ENCODE data around the gene CACNA1G.

CACNA1G gene

DNA sequence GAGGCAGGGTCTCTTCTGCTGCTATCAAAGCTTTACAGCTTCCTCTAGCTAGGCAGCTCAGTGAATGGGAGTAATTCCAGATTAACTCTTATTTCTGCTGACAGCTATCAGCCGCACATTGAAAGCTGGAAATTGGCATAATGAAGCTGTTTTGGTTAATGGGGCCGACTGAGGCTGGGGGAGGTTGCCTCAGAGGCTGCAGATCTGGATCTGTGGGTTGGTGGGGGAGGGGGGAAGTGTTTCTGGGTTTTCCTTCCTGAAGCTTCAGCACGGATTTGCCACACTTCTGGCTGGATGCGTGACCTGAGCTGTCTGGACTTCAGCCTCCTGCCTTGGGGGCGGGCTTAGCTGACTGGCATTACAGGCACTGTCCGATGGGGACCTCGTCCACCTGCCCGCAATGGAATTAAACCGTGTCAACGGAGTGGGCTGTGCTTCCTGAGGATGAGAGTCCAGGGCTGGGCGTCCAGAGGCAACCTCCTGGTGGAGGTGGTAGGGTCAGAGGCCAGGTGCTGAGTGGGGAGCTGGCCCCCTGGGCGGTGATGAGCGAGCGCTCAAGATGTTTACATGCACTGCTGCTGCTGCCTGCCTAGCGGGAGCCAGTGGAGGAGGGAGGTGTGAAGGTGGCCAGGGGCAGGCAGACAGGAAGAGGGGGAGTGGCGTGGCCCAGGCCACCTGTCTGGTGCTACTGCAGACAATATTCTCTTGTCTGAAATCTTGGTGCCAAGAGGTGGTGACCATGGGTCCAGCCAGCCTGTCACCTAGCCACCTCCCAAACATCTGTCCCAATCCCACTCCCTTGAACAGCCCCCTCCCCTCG, 67.5 kb downstream of the CACNA1G start:
- Histone ChIP-seq H3K9ac (ENCODE audit: low read depth, low read length) (no peak overlapping the region), H3K27me3 (ENCODE audit: control insufficient read depth, insufficient read depth, low read length) (peaks cover 11% of the 10 kb centered on the region), H3K27ac (ENCODE audit: low read depth, low read length) (no peak overlapping the region), H3K36me3 (ENCODE audit: control insufficient read depth, insufficient read depth, low read length) (no peaks in the 10 kb centered on the region), H3K4me3 (ENCODE audit: low read depth, low read length) (peak overlapping the region; percentile 43; the same call in 1 of the 2 replicates), H3K9me3 (ENCODE audit: control insufficient read depth, insufficient read depth, low read length) (no peaks in the 10 kb centered on the region), H3K4me1 (ENCODE audit: control insufficient read depth, insufficient read depth, low read length) (peaks cover 15% of the 10 kb centered on the region)

DNA sequence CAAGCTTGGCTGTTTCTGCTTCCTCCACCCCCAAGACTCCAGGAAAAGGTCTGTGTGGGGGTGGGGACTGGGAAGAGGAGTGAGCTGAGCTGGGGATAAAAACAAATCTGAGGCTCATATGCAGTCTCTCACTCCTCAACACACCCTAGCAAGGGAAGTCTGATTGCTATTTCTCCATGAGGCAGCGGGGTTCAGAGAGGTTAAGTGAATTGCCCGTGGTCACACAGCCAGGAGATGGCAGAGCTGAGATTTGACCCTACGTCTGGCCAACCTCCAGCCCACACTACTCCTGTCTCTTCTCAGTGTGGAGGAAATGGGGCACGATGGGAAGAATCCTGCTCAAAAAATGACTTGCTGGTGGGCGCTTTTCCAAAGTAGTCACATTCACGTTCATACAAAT, 69.4 kb downstream of the CACNA1G start:
- no peak overlapping the region for H3K9ac ChIP-seq (ENCODE audit: low read depth, low read length)
- H3K27ac ChIP-seq (ENCODE audit: low read depth, low read length) = no peak overlapping the region
- no peaks in the 10 kb centered on the region for H3K9me3 ChIP-seq (ENCODE audit: control insufficient read depth, insufficient read depth, low read length)
- no peak overlapping the region for H3K4me3 ChIP-seq (ENCODE audit: low read depth, low read length)
- peaks cover 30% of the 10 kb centered on the region for H3K27me3 ChIP-seq (ENCODE audit: control insufficient read depth, insufficient read depth, low read length)
- peaks cover 13% of the 10 kb centered on the region for H3K4me1 ChIP-seq (ENCODE audit: control insufficient read depth, insufficient read depth, low read length)
- no peaks in the 10 kb centered on the region for H3K36me3 ChIP-seq (ENCODE audit: control insufficient read depth, insufficient read depth, low read length)

DNA sequence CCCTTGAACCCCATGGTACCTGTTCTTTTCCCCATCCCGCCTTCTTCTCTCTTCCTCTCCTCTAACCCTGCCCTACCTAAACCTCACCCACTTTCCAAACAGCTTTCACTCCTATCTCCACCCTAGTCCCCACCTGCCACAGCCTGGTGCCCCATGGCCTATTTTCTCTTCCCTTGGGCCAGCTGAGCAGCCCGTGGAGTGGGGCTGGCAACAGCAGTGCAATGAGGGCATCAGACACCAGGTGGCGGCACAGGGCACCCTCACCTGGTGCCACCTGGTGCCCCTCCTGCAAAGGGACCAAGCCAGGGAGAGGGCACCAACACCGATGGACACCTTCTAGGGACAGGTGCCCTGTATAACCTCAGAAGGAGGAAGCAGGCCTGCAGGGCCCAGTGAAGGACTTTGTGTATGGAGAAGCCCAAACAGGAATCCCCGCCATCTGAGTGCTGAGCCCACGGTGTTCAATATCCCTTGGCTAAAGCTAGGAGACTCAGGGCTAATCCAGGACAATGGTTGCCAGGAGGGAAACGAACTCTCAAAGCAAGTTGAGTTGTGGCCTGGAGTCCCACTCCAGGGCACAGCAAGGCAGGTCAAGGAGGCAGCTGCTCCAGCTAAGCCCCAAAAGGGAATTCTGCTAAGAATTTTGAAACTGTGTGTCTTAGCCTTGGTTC, 70.1 kb downstream of the CACNA1G start:
- peaks cover 13% of the 10 kb centered on the region for H3K4me1 ChIP-seq (ENCODE audit: control insufficient read depth, insufficient read depth, low read length)
- H3K4me3 ChIP-seq (ENCODE audit: low read depth, low read length) = no peak overlapping the region
- no peaks in the 10 kb centered on the region for H3K36me3 ChIP-seq (ENCODE audit: control insufficient read depth, insufficient read depth, low read length)
- no peak overlapping the region for H3K9ac ChIP-seq (ENCODE audit: low read depth, low read length)
- no peak overlapping the region for H3K27ac ChIP-seq (ENCODE audit: low read depth, low read length)
- H3K27me3 ChIP-seq (ENCODE audit: control insufficient read depth, insufficient read depth, low read length) = peaks cover 38% of the 10 kb centered on the region
- H3K9me3 ChIP-seq (ENCODE audit: control insufficient read depth, insufficient read depth, low read length) = no peaks in the 10 kb centered on the region

DNA sequence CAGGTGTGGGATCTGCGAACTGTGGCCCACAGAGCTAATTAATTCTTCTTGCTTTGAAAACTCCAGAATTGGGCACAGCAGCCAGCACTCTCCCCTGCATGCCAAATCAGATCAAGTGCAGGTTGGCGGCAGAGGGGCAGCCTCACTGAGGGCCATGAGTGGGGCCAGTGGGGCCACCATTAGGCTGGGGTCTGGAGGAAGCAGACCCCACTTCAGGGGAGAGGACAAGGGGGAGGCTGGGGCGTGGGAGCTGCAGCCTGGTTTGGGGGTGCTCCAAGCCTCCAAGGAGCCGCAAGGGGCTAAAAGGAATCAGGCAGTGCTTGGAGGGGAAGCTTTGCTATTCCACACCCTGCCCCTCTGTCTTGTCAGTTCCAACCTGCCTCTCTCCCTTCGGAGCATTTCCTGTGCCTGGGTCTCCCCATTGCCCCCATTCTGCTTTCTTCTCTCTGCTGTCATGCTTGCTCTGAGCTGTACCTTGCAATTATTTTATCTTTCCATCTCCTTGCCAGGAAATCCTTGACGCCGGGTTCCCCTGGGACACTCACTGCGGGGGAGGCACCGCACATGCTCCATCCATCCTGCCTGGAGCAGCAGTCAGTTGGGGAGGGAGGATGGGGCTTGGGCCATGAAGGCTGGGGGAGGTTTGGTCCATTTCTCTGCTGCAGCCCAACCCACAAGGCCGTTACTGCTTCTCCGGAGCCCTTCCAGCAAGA, 70.8 kb downstream of the CACNA1G start:
- no peak overlapping the region for H3K4me3 ChIP-seq (ENCODE audit: low read depth, low read length)
- no peak overlapping the region for H3K9ac ChIP-seq (ENCODE audit: low read depth, low read length)
- H3K36me3 ChIP-seq (ENCODE audit: control insufficient read depth, insufficient read depth, low read length) = no peaks in the 10 kb centered on the region
- H3K27ac ChIP-seq (ENCODE audit: low read depth, low read length) = no peak overlapping the region
- H3K9me3 ChIP-seq (ENCODE audit: control insufficient read depth, insufficient read depth, low read length) = no peaks in the 10 kb centered on the region
- peaks cover 45% of the 10 kb centered on the region for H3K27me3 ChIP-seq (ENCODE audit: control insufficient read depth, insufficient read depth, low read length)
- peaks cover 13% of the 10 kb centered on the region for H3K4me1 ChIP-seq (ENCODE audit: control insufficient read depth, insufficient read depth, low read length)

DNA sequence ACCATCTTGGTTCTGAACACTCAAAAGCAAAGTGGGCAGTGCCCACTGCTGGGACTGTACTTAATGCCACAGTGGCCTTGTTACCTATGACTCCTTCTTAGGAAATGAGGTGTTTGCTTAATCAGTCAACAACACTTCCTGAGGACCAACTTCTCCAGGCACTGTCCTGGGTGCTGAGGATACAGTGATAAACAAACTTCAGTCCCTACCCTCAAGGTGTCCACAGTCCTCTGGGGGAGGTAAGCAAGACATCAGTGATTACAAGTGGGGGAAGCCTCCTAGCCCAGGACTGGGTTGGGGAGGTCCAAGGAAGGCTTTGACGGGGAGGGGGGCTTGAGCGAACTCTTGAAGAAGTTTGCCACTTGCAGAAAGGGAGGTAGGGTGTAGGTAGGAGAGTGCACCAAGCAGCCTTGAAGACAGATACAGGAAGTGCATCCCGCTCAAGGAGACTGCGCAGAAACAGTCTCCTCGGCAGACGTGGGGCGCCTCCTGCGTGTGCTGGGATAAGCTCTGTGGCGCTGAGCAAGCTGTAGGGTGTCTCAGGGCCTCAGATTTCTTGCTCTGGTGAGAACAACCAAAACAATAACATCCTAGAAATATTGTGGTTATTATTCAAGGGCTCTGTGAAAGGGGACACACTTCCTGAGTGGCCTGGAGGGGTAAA, 71.5 kb downstream of the CACNA1G start:
- H3K27ac ChIP-seq (ENCODE audit: low read depth, low read length) = no peak overlapping the region
- H3K4me1 ChIP-seq (ENCODE audit: control insufficient read depth, insufficient read depth, low read length) = peaks cover 13% of the 10 kb centered on the region
- no peaks in the 10 kb centered on the region for H3K9me3 ChIP-seq (ENCODE audit: control insufficient read depth, insufficient read depth, low read length)
- H3K4me3 ChIP-seq (ENCODE audit: low read depth, low read length) = no peak overlapping the region
- peaks cover 51% of the 10 kb centered on the region for H3K27me3 ChIP-seq (ENCODE audit: control insufficient read depth, insufficient read depth, low read length)
- no peaks in the 10 kb centered on the region for H3K36me3 ChIP-seq (ENCODE audit: control insufficient read depth, insufficient read depth, low read length)
- H3K9ac ChIP-seq (ENCODE audit: low read depth, low read length) = no peak overlapping the region

DNA sequence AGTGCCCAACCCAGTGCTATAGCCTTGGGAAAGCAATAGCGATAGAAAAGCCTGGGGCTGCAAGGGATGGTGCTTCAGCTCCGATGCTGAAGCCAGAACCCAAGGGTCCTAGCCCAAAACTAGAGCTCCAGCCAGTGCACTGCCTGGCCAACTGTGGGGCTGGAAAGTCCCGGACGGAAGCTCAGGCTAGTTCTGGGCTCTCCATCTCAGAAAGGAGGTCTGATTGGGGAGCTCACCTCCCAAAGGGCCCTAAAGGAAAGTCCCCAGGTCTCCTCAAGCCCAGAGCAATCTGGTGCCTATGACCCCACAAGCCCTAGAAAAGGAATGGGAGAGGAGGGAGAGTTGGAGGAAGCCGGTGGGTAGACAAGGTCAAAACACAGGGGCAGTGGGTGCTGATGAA, 72.1 kb downstream of the CACNA1G start:
- H3K9ac ChIP-seq (ENCODE audit: low read depth, low read length) = no peak overlapping the region
- peaks cover 51% of the 10 kb centered on the region for H3K27me3 ChIP-seq (ENCODE audit: control insufficient read depth, insufficient read depth, low read length)
- H3K9me3 ChIP-seq (ENCODE audit: control insufficient read depth, insufficient read depth, low read length) = no peaks in the 10 kb centered on the region
- peaks cover 10% of the 10 kb centered on the region for H3K4me1 ChIP-seq (ENCODE audit: control insufficient read depth, insufficient read depth, low read length)
- no peaks in the 10 kb centered on the region for H3K36me3 ChIP-seq (ENCODE audit: control insufficient read depth, insufficient read depth, low read length)
- no peak overlapping the region for H3K27ac ChIP-seq (ENCODE audit: low read depth, low read length)
- H3K4me3 ChIP-seq (ENCODE audit: low read depth, low read length) = no peak overlapping the region

DNA sequence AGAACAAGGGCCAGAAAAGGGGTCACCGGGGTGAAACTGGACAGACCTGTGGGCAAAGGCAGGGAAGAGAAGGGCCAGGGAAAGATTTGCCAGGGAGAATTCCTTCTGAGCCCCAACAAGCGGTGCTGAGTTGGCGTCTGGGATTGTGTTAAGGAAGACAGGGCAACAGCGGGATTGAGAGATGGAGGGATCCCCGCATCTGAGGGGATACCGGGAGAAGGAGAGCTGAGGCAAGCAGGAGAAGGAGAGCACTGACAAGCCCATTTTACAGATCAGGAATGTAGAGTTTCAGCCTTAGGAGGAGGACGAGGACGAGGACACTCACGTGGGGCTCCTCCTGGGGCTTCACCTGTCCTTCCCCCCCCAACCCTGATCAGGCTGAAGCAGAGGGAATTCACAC, 73.2 kb downstream of the CACNA1G start:
- no peaks in the 10 kb centered on the region for H3K36me3 ChIP-seq (ENCODE audit: control insufficient read depth, insufficient read depth, low read length)
- no peak overlapping the region for H3K9ac ChIP-seq (ENCODE audit: low read depth, low read length)
- H3K4me3 ChIP-seq (ENCODE audit: low read depth, low read length) = no peak overlapping the region
- no peak overlapping the region for H3K27ac ChIP-seq (ENCODE audit: low read depth, low read length)
- H3K27me3 ChIP-seq (ENCODE audit: control insufficient read depth, insufficient read depth, low read length) = peaks cover 51% of the 10 kb centered on the region
- H3K4me1 ChIP-seq (ENCODE audit: control insufficient read depth, insufficient read depth, low read length) = 0 out of 2 replicates have a peak, but pooled peaks cover under 1% of the 10 kb centered on the region
- no peaks in the 10 kb centered on the region for H3K9me3 ChIP-seq (ENCODE audit: control insufficient read depth, insufficient read depth, low read length)

DNA sequence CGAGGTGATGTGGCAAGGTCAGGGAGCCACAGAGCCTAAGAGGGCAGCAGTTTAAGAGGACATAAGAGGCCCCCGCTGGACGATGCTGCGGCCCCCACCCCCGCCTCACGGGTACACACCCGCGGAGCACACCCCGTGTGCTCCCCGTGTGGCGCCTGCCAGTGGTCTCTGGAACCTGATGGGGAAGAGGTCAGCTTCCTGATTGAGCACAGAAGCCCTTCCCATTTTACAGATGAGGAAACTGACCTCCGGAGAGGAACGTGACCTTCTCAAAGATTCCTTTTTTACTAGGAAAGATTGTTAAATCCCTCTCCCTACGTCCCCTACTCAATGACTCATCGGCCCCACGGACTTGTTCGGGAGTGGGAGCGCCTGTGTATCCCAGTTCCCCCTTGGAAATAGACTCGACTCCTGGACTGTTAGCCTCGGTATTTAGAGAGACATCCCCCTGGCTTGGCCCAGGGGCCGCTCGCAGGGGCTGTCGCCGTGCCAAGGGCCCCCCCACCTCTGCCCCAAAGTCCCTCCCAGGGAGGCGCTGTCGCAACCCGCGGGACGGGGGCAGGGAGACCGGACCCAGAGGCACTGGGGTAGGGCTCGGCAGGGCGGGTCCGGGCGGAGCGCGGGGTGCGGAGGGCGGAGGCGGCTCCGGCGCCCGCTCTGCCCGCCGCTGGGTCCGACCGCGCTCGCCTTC, 73.9 kb downstream of the CACNA1G start, which contains the start of gene ABCC3:
ABCC3 (plus strand) TSS at position 658 of the 691 bp plus-strand sequence. CDS start 56 bp downstream, outside the sequence.
- no peaks in the 10 kb centered on the region for H3K4me1 ChIP-seq (ENCODE audit: control insufficient read depth, insufficient read depth, low read length)
- no peak within 1 kb of the TSS for H3K9ac ChIP-seq (ENCODE audit: low read depth, low read length)
- no peaks in the 10 kb centered on the region for H3K36me3 ChIP-seq (ENCODE audit: control insufficient read depth, insufficient read depth, low read length)
- peak within 1 kb of the TSS; percentile 62 for H3K4me3 ChIP-seq (ENCODE audit: low read depth, low read length)
- peaks cover 51% of the 10 kb centered on the region for H3K27me3 ChIP-seq (ENCODE audit: control insufficient read depth, insufficient read depth, low read length)
- no peak within 1 kb of the TSS for H3K27ac ChIP-seq (ENCODE audit: low read depth, low read length)
- H3K9me3 ChIP-seq (ENCODE audit: control insufficient read depth, insufficient read depth, low read length) = no peaks in the 10 kb centered on the region

DNA sequence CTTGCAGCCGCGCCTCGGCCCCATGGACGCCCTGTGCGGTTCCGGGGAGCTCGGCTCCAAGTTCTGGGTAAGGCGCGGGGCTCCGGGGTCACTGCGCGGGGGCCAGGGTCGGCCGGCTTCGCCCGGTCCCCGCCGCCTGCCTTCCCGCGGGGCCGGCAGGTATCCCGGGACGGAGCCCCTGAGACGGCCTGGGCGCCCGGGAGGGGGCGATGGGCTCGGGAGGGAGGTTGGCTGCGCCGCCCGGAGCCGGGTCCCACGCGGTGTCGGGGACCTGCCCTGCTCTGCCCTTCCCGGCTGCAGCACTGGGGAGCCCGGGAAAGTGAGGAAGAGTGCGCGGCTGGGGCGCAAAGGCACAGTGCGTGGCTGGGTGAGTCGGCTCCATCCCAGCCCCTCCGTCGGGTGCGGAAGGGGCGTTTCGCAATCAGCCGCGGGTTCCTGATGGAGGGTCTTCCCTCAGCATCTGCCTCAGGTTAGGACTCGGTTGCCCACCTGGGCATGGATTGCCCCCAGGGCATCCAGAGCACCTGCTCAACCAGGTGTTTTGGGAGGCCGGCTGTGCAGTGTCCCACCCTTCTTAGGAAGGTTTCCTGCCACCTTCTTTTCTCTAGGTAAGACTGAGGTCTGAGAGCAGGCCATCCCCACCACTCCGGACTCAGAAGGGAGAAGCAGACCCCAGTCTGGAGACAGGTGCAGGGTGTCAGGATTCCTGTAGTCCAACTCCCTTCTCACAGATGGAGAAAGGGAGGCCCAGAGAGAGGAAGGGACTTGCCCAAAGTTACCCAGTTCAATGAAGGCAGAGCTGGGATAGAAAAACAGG, 74.6 kb downstream of the CACNA1G start:
- peaks cover 51% of the 10 kb centered on the region for H3K27me3 ChIP-seq (ENCODE audit: control insufficient read depth, insufficient read depth, low read length)
- H3K9me3 ChIP-seq (ENCODE audit: control insufficient read depth, insufficient read depth, low read length) = no peaks in the 10 kb centered on the region
- H3K9ac ChIP-seq (ENCODE audit: low read depth, low read length) = no peak overlapping the region
- no peaks in the 10 kb centered on the region for H3K36me3 ChIP-seq (ENCODE audit: control insufficient read depth, insufficient read depth, low read length)
- H3K4me1 ChIP-seq (ENCODE audit: control insufficient read depth, insufficient read depth, low read length) = no peaks in the 10 kb centered on the region
- H3K27ac ChIP-seq (ENCODE audit: low read depth, low read length) = no peak overlapping the region
- peak overlapping the region; percentile 62 for H3K4me3 ChIP-seq (ENCODE audit: low read depth, low read length)

DNA sequence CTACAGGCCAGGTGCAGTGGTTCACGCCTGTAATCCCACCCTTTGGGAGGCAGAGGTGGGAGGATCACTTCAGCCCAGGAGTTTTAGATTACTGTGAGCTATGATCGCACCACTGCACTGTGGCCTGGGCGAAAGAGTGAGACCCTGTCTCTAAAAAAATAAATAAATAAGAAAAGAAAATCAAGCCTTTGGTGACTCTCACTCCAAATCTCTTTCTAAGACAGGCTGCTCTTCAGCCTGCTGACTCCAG, 75.1 kb downstream of the CACNA1G start:
- H3K4me1 ChIP-seq (ENCODE audit: control insufficient read depth, insufficient read depth, low read length) = no peaks in the 10 kb centered on the region
- no peak overlapping the region for H3K27ac ChIP-seq (ENCODE audit: low read depth, low read length)
- H3K27me3 ChIP-seq (ENCODE audit: control insufficient read depth, insufficient read depth, low read length) = peaks cover 51% of the 10 kb centered on the region
- H3K36me3 ChIP-seq (ENCODE audit: control insufficient read depth, insufficient read depth, low read length) = no peaks in the 10 kb centered on the region
- H3K9me3 ChIP-seq (ENCODE audit: control insufficient read depth, insufficient read depth, low read length) = no peaks in the 10 kb centered on the region
- no peak overlapping the region for H3K4me3 ChIP-seq (ENCODE audit: low read depth, low read length)
- H3K9ac ChIP-seq (ENCODE audit: low read depth, low read length) = no peak overlapping the region
